B cell (primary cell): ENCODE data around the gene HPDL.

Source experiments
- EZH2 ChIP-seq: IDR thresholded peaks from 2 replicates; pipeline ENCODE4 v1.6.1; 2012; ENCODE audit warnings: borderline replicate concordance, low read depth, mild to moderate bottlenecking, moderate library complexity, low read length; ENCODE audit not compliant: insufficient read depth, poor library complexity, severe bottlenecking
- TF ChIP-seq, protein P1 (sequence below): fragments of 200-600 bp; IDR thresholded peaks from one replicate; pipeline ENCODE4 v1.8.0; 2022; ENCODE audit warnings: antibody characterized with exemption, mild to moderate bottlenecking

DNA sequence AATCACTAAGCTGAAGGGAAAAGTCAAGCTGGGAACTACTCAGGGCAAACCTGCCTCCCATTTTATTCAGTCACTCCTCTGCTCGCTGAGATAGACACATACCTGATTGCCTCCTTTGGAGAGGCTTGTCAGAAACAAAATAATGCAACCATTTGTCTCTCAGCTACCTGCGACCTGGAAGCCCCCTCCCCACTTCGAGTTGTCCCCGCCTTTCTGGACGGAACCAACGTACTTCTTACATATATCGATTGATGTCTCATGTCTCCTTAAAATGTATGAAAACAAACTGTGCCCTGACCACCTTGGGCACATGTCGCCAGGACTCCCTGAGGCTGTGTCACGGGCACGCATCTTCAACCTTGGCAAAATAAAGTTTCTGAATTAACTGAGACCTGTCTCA, 21.5 kb upstream of the HPDL start:
- TF ChIP-seq, protein P1, sequence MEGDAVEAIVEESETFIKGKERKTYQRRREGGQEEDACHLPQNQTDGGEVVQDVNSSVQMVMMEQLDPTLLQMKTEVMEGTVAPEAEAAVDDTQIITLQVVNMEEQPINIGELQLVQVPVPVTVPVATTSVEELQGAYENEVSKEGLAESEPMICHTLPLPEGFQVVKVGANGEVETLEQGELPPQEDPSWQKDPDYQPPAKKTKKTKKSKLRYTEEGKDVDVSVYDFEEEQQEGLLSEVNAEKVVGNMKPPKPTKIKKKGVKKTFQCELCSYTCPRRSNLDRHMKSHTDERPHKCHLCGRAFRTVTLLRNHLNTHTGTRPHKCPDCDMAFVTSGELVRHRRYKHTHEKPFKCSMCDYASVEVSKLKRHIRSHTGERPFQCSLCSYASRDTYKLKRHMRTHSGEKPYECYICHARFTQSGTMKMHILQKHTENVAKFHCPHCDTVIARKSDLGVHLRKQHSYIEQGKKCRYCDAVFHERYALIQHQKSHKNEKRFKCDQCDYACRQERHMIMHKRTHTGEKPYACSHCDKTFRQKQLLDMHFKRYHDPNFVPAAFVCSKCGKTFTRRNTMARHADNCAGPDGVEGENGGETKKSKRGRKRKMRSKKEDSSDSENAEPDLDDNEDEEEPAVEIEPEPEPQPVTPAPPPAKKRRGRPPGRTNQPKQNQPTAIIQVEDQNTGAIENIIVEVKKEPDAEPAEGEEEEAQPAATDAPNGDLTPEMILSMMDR, result no peak
- TF ChIP-seq EZH2, result no peak
